CD4-positive, alpha-beta T cell treated with Interferon gamma for 1 hour (primary cell): Measurements from ENCODE around the gene MAPT.
"Not testable (repeated sequence)": the region's sequence is repeated elsewhere in the genome, so short reads cannot be mapped to it uniquely, and the experiment has no call there.

Experiments
- DNase-seq: peaks from one replicate; pipeline ENCODE4 v3.0.0-alpha.2; 2020

The MAPT gene

GRCh38 chr17:45997166-45997565 lies 102.8 kb downstream of the MAPT start:
- no peak for DNase-seq

GRCh38 chr17:45997624-45998023 lies 103.3 kb downstream of the MAPT start:
- DNase-seq = no peak

DNA sequence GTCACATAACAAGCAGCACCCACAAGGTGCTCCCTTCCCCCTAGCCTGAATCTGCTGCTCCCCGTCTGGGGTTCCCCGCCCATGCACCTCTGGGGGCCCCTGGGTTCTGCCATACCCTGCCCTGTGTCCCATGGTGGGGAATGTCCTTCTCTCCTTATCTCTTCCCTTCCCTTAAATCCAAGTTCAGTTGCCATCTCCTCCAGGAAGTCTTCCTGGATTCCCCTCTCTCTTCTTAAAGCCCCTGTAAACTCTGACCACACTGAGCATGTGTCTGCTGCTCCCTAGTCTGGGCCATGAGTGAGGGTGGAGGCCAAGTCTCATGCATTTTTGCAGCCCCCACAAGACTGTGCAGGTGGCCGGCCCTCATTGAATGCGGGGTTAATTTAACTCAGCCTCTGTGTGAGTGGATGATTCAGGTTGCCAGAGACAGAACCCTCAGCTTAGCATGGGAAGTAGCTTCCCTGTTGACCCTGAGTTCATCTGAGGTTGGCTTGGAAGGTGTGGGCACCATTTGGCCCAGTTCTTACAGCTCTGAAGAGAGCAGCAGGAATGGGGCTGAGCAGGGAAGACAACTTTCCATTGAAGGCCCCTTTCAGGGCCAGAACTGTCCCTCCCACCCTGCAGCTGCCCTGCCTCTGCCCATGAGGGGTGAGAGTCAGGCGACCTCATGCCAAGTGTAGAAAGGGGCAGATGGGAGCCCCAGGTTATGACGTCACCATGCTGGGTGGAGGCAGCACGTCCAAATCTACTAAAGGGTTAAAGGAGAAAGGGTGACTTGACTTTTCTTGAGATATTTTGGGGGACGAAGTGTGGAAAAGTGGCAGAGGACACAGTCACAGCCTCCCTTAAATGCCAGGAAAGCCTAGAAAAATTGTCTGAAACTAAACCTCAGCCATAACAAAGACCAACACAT lies 104.9 kb downstream of the MAPT start, which contains the start of gene STH:
Gene STH, plus strand, starts transcription at position 264 of the 913 bp plus-strand sequence. Its CDS starts 30 bp downstream, at position 294.
- no peak for DNase-seq

DNA sequence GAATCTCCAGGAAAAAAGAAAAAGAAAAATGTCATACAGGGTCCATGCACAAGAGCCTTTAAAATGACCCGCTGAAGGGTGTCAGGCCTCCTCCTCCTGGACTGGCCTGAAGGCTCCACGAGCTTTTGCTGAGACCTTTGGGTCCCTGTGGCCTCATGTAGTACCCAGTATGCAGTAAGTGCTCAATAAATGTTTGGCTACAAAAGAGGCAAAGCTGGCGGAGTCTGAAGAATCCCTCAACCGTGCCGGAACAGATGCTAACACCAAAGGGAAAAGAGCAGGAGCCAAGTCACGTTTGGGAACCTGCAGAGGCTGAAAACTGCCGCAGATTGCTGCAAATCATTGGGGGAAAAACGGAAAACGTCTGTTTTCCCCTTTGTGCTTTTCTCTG lies 105.5 kb downstream of the MAPT start:
- DNase-seq = no peak

DNA sequence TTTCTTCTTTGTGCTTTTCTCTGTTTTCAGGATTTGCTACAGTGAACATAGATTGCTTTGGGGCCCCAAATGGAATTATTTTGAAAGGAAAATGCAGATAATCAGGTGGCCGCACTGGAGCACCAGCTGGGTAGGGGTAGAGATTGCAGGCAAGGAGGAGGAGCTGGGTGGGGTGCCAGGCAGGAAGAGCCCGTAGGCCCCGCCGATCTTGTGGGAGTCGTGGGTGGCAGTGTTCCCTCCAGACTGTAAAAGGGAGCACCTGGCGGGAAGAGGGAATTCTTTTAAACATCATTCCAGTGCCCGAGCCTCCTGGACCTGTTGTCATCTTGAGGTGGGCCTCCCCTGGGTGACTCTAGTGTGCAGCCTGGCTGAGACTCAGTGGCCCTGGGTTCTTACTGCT lies 105.9 kb downstream of the MAPT start:
- DNase-seq = no peak

GRCh38 chr17:46000757-46001156 lies 106.4 kb downstream of the MAPT start:
- no peak for DNase-seq

DNA sequence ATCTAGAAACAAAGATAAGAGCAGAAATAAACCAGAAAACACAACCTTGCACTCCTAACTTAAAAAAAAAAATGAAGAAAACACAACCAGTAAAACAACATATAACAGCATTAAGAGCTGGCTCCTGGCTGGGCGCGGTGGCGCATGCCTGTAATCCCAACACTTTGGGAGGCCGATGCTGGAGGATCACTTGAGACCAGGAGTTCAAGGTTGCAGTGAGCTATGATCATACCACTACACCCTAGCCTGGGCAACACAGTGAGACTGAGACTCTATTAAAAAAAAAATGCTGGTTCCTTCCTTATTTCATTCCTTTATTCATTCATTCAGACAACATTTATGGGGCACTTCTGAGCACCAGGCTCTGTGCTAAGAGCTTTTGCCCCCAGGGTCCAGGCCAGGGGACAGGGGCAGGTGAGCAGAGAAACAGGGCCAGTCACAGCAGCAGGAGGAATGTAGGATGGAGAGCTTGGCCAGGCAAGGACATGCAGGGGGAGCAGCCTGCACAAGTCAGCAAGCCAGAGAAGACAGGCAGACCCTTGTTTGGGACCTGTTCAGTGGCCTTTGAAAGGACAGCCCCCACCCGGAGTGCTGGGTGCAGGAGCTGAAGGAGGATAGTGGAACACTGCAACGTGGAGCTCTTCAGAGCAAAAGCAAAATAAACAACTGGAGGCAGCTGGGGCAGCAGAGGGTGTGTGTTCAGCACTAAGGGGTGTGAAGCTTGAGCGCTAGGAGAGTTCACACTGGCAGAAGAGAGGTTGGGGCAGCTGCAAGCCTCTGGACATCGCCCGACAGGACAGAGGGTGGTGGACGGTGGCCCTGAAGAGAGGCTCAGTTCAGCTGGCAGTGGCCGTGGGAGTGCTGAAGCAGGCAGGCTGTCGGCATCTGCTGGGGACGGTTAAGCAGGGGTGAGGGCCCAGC lies 107.3 kb downstream of the MAPT start:
- DNase-seq = no peak

DNA sequence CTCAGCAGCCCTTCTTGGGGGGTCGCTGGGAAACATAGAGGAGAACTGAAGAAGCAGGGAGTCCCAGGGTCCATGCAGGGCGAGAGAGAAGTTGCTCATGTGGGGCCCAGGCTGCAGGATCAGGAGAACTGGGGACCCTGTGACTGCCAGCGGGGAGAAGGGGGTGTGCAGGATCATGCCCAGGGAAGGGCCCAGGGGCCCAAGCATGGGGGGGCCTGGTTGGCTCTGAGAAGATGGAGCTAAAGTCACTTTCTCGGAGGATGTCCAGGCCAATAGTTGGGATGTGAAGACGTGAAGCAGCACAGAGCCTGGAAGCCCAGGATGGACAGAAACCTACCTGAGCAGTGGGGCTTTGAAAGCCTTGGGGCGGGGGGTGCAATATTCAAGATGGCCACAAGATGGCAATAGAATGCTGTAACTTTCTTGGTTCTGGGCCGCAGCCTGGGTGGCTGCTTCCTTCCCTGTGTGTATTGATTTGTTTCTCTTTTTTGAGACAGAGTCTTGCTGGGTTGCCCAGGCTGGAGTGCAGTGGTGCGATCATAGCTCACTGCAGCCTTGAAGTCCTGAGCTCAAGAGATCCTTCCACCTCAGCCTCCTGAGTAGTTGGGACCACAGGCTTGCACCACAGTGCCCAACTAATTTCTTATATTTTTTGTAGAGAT lies 108.1 kb downstream of the MAPT start:
- peak; percentile 64 for DNase-seq

- no peak for DNase-seq
Observed at GRCh38 chr17:46002973-46003316, 108.6 kb downstream of the MAPT start.

DNA sequence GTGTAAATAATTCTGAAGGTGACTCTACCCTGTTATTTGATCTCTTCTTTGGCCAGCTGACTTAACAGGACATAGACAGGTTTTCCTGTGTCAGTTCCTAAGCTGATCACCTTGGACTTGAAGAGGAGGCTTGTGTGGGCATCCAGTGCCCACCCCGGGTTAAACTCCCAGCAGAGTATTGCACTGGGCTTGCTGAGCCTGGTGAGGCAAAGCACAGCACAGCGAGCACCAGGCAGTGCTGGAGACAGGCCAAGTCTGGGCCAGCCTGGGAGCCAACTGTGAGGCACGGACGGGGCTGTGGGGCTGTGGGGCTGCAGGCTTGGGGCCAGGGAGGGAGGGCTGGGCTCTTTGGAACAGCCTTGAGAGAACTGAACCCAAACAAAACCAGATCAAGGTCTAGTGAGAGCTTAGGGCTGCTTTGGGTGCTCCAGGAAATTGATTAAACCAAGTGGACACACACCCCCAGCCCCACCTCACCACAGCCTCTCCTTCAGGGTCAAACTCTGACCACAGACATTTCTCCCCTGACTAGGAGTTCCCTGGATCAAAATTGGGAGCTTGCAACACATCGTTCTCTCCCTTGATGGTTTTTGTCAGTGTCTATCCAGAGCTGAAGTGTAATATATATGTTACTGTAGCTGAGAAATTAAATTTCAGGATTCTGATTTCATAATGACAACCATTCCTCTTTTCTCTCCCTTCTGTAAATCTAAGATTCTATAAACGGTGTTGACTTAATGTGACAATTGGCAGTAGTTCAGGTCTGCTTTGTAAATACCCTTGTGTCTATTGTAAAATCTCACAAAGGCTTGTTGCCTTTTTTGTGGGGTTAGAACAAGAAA lies 109.8 kb downstream of the MAPT start:
- DNase-seq = no peak

GRCh38 chr17:46006082-46006481 lies 111.7 kb downstream of the MAPT start:
- not testable (repeated sequence) for DNase-seq

DNA sequence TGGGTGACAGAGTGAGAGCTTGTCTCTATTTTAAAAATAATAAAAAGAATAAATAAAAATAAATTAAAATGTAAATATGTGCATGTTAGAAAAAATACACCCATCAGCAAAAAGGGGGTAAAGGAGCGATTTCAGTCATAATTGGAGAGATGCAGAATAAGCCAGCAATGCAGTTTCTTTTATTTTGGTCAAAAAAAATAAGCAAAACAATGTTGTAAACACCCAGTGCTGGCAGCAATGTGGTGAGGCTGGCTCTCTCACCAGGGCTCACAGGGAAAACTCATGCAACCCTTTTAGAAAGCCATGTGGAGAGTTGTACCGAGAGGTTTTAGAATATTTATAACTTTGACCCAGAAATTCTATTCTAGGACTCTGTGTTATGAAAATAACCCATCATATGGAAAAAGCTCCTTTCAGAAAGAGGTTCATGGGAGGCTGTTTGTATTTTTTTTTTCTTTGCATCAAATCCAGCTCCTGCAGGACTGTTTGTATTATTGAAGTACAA lies 113.2 kb downstream of the MAPT start:
- DNase-seq = no peak

- DNase-seq = no peak
Observed at GRCh38 chr17:46008591-46008990, 114.2 kb downstream of the MAPT start.

GRCh38 chr17:46009681-46010596 lies 115.6 kb downstream of the MAPT start:
- DNase-seq = no peak

GRCh38 chr17:46010597-46011186 lies 116.3 kb downstream of the MAPT start:
- no peak for DNase-seq

GRCh38 chr17:46011711-46012505 lies 117.6 kb downstream of the MAPT start:
- DNase-seq = no peak

GRCh38 chr17:46012506-46013079 lies 118.2 kb downstream of the MAPT start:
- DNase-seq = no peak

DNA sequence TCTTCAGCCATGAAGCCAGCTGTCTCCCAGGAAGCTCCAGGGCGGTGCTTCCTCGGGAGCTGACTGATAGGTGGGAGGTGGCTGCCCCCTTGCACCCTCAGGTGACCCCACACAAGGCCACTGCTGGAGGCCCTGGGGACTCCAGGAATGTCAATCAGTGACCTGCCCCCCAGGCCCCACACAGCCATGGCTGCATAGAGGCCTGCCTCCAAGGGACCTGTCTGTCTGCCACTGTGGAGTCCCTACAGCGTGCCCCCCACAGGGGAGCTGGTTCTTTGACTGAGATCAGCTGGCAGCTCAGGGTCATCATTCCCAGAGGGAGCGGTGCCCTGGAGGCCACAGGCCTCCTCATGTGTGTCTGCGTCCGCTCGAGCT lies 118.8 kb downstream of the MAPT start:
- no peak for DNase-seq

GRCh38 chr17:46013502-46014165 lies 119.3 kb downstream of the MAPT start:
- no peak for DNase-seq
